ENCODE results near the gene THBS3.

THBS3 gene

GRCh38 chr1:155186794-155187455, 20.8 kb downstream of the THBS3 start:
- DNase-seq = no peak

GRCh38 chr1:155186067-155186793, 21.5 kb downstream of the THBS3 start:
- DNase-seq = no peak

- no peak for DNase-seq
These were observed 22.0 kb downstream of the THBS3 start for GRCh38 chr1:155185783-155186066.

- no peak for DNase-seq
These were observed 22.6 kb downstream of the THBS3 start for GRCh38 chr1:155184835-155185782.

- DNase-seq = no peak
These were observed 23.3 kb downstream of the THBS3 start for GRCh38 chr1:155184351-155184811.

GRCh38 chr1:155183775-155184221, 23.9 kb downstream of the THBS3 start:
- DNase-seq = no peak

- no peak for DNase-seq
These were observed 25.6 kb downstream of the THBS3 start for GRCh38 chr1:155182052-155182550.

GRCh38 chr1:155181371-155182051, 26.2 kb downstream of the THBS3 start:
- DNase-seq = no peak

- peak in 1 of 2 experiments; percentile 1 for DNase-seq
These were observed 28.3 kb downstream of the THBS3 start for GRCh38 chr1:155179112-155180031.

GRCh38 chr1:155178441-155179111, 29.1 kb downstream of the THBS3 start:
- DNase-seq = peak in 1 of 2 experiments; percentile 3

GRCh38 chr1:155177918-155178281, 29.8 kb downstream of the THBS3 start:
- peak in 1 of 2 experiments; percentile 2 for DNase-seq

GRCh38 chr1:155177192-155177917, 30.3 kb downstream of the THBS3 start:
- peak in 1 of 2 experiments; percentile 1 for DNase-seq

GRCh38 chr1:155176544-155177071, 31.1 kb downstream of the THBS3 start:
- DNase-seq = peak; percentile 94

- peak in 1 of 2 experiments; percentile 37 for DNase-seq
These were observed 31.7 kb downstream of the THBS3 start for GRCh38 chr1:155175927-155176371.

GRCh38 chr1:155175281-155175926, 32.3 kb downstream of the THBS3 start:
- no peak for DNase-seq

- peak; percentile 62 to 67 for DNase-seq
These were observed 33.1 kb downstream of the THBS3 start for GRCh38 chr1:155174324-155175280.

- DNase-seq = peak; percentile 80 to 84
These were observed 34.0 kb downstream of the THBS3 start, which contains the start of gene TRIM46 for GRCh38 chr1:155173478-155174323. Gene TRIM46, plus strand, starts transcription at chr1:155173849. Its CDS starts 118 bp downstream, at chr1:155173967.
